NB4 (cell line): ENCODE results near the gene NEUROD4.

ENCODE experiments used
- CTCF ChIP-seq: IDR thresholded peaks from one replicate; pipeline ENCODE4 v1.5.1; 2012; ENCODE audit warnings: low read depth, low read length
- MYC ChIP-seq: IDR thresholded peaks from 2 replicates; pipeline ENCODE4 v1.6.1; 2011; ENCODE audit warnings: low read depth, low read length
- POLR2A ChIP-seq: IDR thresholded peaks from 2 replicates; pipeline ENCODE4 v1.6.1; 2011; ENCODE audit warnings: mild to moderate bottlenecking; ENCODE audit not compliant: insufficient read length; ENCODE audit errors: extremely low read depth

- no peak for TF ChIP-seq POLR2A
- no peak for TF ChIP-seq CTCF
- TF ChIP-seq MYC: no peak
Measured at GRCh38 chr12:54975875-54976274, 43.9 kb upstream of the NEUROD4 start.
